Islet of Langerhans (tissue), 1 donor: ENCODE data around the gene S1PR3.

Experiments
- FAIRE-seq: peaks from one replicate; lab custom pipeline; 2011; peaks lifted over from hg19 to GRCh38; lab: Jason Lieb, UNC

The S1PR3 gene

GRCh38 chr9:88969646-88970373 is 21.5 kb upstream of the S1PR3 start:
- FAIRE-seq = no peak

GRCh38 chr9:88971131-88971960 is 19.9 kb upstream of the S1PR3 start:
- FAIRE-seq = no peak

- FAIRE-seq = no peak
Observed at GRCh38 chr9:88972401-88972800, 18.9 kb upstream of the S1PR3 start.

GRCh38 chr9:88973281-88974045 is 17.8 kb upstream of the S1PR3 start:
- FAIRE-seq = no peak

GRCh38 chr9:88974641-88975040 is 16.6 kb upstream of the S1PR3 start:
- no peak for FAIRE-seq

- FAIRE-seq = no peak
Observed at GRCh38 chr9:88975966-88976889, 15.0 kb upstream of the S1PR3 start.

GRCh38 chr9:88976890-88977257 is 14.4 kb upstream of the S1PR3 start:
- no peak for FAIRE-seq

GRCh38 chr9:88978034-88978433 is 13.2 kb upstream of the S1PR3 start:
- FAIRE-seq = no peak

- FAIRE-seq = no peak
Observed at GRCh38 chr9:88979021-88979420, 12.2 kb upstream of the S1PR3 start.

GRCh38 chr9:88979791-88980190 is 11.5 kb upstream of the S1PR3 start:
- no peak for FAIRE-seq

- FAIRE-seq = no peak
Observed at GRCh38 chr9:88980740-88981203, 10.5 kb upstream of the S1PR3 start.

GRCh38 chr9:88983865-88984542 is 7.3 kb upstream of the S1PR3 start:
- no peak for FAIRE-seq

GRCh38 chr9:88984543-88984883 is 6.8 kb upstream of the S1PR3 start:
- no peak for FAIRE-seq

- no peak for FAIRE-seq
Observed at GRCh38 chr9:88985616-88986015, 5.7 kb upstream of the S1PR3 start.

GRCh38 chr9:88986776-88987175 is 4.5 kb upstream of the S1PR3 start:
- FAIRE-seq = no peak

GRCh38 chr9:88987661-88988060 is 3.6 kb upstream of the S1PR3 start:
- no peak for FAIRE-seq

- no peak for FAIRE-seq
Observed at GRCh38 chr9:88988796-88989641, 2.2 kb upstream of the S1PR3 start.

GRCh38 chr9:88990041-88990728 is 1.1 kb upstream of the S1PR3 start:
- FAIRE-seq = no peak

- no peak for FAIRE-seq
Observed at GRCh38 chr9:88990729-88991065, 571 bp upstream of the S1PR3 start.

GRCh38 chr9:88992556-88992955 is 1.3 kb downstream of the S1PR3 start:
- no peak for FAIRE-seq
